HEK293 (cell line): ENCODE data around the gene CACUL1.

Source experiments
- CTCF ChIP-seq: fragments of 450-650 bp; formaldehyde crosslinking; IDR thresholded peaks from 2 replicates; pipeline ENCODE4 v1.5.1; 2016; ENCODE audit warnings: missing biosample characterization, missing genetic modification characterization
- GLI4 ChIP-seq: fragments of 450-650 bp; formaldehyde crosslinking; IDR thresholded peaks from 2 replicates; pipeline ENCODE4 v1.5.1; 2016; ENCODE audit warnings: missing biosample characterization, missing genetic modification characterization
- KLF16 ChIP-seq: fragments of 450-650 bp; formaldehyde crosslinking; IDR thresholded peaks from 2 replicates; pipeline ENCODE4 v1.5.1; 2017; ENCODE audit warnings: missing biosample characterization, missing genetic modification characterization
- KLF17 ChIP-seq: fragments of 450-650 bp; formaldehyde crosslinking; IDR thresholded peaks from 2 replicates; pipeline ENCODE4 v1.5.1; 2016; ENCODE audit warnings: missing biosample characterization, missing genetic modification characterization
- PATZ1 ChIP-seq: fragments of 450-650 bp; formaldehyde crosslinking; IDR thresholded peaks from 2 replicates; pipeline ENCODE4 v1.5.1; 2016; ENCODE audit warnings: missing biosample characterization, missing genetic modification characterization
- RBAK ChIP-seq: fragments of 450-650 bp; formaldehyde crosslinking; IDR thresholded peaks from 2 replicates; pipeline ENCODE4 v1.5.1; 2016; ENCODE audit warnings: missing biosample characterization, missing genetic modification characterization
- SETDB1 ChIP-seq: IDR thresholded peaks from one replicate; pipeline ENCODE4 v1.6.1; 2017; ENCODE audit warnings: mild to moderate bottlenecking, low read length, moderate library complexity, mixed read lengths; ENCODE audit not compliant: insufficient read length
- ZBTB10 ChIP-seq: fragments of 450-650 bp; formaldehyde crosslinking; IDR thresholded peaks from 2 replicates; pipeline ENCODE4 v1.5.1; 2016; ENCODE audit warnings: missing biosample characterization, missing genetic modification characterization
- ZNF248 ChIP-seq: fragments of 450-650 bp; formaldehyde crosslinking; IDR thresholded peaks from 2 replicates; pipeline ENCODE4 v1.5.1; 2017; ENCODE audit warnings: missing biosample characterization, missing genetic modification characterization
- ZNF341 ChIP-seq: fragments of 450-650 bp; formaldehyde crosslinking; IDR thresholded peaks from 2 replicates; pipeline ENCODE4; 2016; ENCODE audit warnings: low read depth, missing biosample characterization, missing genetic modification characterization
- ZNF555 ChIP-seq: fragments of 450-650 bp; formaldehyde crosslinking; conservative IDR thresholded peaks from 2 replicates; pipeline ENCODE4 v1.5.1; 2017; ENCODE audit warnings: missing biosample characterization, mild to moderate bottlenecking, missing genetic modification characterization, inconsistent platforms
- ZNF626 ChIP-seq: fragments of 450-650 bp; sonication (Bioruptor Pico); formaldehyde crosslinking; IDR thresholded peaks from 2 replicates; pipeline ENCODE4 v1.5.1; 2018; ENCODE audit warnings: missing biosample characterization, missing genetic modification characterization, inconsistent platforms
- ZNF791 ChIP-seq: fragments of 450-650 bp; formaldehyde crosslinking; IDR thresholded peaks from 2 replicates; pipeline ENCODE4 v1.5.1; 2016; ENCODE audit warnings: missing biosample characterization, missing genetic modification characterization

- TF ChIP-seq ZNF626 (tag by site-specific recombination) (no peak), SETDB1 (no peak), CTCF (tag by site-specific recombination) (no peak), RBAK (tag by site-specific recombination) (no peak), ZNF791 (tag by site-specific recombination) (no peak), ZNF555 (no peak), ZNF248 (tag by site-specific recombination) (no peak), PATZ1 (tag by site-specific recombination) (no peak), GLI4 (no peak), ZBTB10 (no peak), KLF16 (tag by site-specific recombination) (no peak), ZNF341 (tag by site-specific recombination) (no peak), KLF17 (tag by site-specific recombination) (no peak)
Observed at GRCh38 chr10:118642228-118642627, 112.5 kb downstream of the CACUL1 start.
